NCI-H1092 treated with DMSO at 0.1 percent for 48 hours (cell line): Measurements from ENCODE around the gene RBBP8.
"Not testable (repeated sequence)": the region's sequence is repeated elsewhere in the genome, so short reads cannot be mapped to it uniquely, and the experiment has no call there.

Experiments used
- DNase-seq: peaks from one replicate; lab custom pipeline; 2025; lab: John Stamatoyannopoulos, UW

Gene RBBP8

GRCh38 chr18:22943847-22944246, 10.7 kb downstream of the RBBP8 start:
- no peak for DNase-seq

DNA sequence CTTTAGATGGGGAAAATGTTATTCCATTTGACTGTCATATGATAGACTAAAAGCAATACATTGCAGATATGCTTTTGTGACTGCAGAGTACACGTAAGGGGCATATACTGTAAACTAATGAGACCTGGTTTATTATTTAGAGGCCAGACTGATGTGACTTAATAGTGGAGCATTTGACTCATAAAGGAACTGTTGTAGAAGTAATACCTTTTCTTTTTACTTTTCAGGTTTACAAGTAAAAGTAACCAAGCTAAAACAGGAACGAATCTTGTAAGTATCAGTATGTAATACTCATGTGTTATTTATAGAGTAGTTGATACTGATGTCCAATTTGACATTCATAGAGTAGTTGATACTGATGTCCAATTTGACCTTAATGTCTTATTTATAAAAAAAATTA, 13.1 kb downstream of the RBBP8 start:
- no peak for DNase-seq

DNA sequence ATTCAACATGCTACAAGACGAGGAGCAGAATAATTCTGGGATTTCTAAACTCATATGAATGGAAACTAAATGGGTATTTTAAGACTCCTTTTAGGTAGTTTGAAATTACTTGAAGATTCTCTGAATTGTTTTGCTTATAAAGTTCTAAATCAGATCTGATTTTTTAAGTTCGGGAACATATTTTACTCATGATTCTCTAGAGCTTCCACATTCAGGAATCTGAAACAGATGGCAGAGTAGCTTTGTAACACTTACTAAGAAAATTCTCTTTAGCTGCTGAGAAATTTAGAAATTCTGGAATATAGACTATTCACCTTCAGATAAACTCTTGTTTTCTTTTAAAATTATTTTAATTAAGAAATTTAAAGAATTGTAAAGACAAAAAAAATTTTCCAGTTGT, 13.7 kb downstream of the RBBP8 start:
- no peak for DNase-seq

DNA sequence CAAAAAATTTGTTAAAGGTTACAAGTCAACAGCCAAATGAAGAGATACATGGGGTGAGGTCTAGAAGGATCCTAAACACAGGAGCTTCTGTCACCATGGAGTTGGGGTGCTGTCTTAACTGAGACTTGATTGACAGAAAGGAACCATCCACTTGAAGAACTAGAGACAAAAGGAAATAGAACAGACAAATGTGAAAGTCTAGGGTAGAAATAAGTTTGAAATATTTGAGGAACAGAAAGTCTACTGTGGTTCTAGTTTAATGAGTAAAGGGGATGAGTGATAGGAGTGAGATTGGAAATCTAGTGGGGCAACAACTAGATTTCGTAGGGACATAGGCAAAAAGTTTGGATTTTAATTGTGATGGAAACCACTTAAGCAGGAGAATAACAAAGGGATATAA, 18.7 kb downstream of the RBBP8 start:
- DNase-seq, result no peak

DNA sequence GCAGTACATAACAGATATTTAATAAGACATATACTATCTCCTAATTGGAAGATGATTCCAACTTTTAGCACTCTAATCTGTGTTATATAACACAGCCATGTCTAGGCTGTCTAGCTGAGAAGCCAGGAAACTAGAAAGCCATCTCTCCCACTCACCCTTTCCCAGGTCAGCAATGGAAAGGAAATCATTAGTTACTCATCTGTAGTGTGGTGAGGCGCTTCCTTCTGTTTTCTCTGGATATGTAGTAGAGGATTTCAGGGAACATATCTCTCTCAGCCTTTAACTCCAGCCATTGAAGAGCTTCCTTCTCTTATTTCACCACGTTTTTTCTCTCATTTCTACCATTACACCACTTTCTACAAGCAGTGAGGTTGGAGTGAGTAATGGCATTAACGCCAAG, 19.4 kb downstream of the RBBP8 start:
- DNase-seq, result no peak

- DNase-seq, result not testable (repeated sequence)
Observed at GRCh38 chr18:22953982-22954381, 20.9 kb downstream of the RBBP8 start.

DNA sequence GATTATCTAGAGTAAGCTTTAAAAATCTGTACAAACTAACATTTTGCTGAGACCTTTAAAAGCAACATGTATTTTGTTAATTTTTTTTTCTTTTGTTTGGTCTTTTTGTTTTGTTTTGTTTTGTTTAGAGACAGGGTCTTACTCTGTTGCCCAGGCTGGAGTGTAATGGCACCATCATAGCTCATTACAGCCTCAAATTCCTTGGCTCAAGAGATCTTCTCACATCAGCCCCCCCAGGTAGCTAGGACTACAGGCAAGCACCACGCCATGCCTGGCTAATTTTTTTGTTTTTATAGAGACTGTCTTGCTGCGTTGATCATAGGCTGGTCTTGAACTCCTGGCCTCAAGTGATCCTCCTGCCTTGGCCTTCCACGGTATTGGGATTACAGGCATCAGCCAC, 23.1 kb downstream of the RBBP8 start:
- DNase-seq, result no peak

DNA sequence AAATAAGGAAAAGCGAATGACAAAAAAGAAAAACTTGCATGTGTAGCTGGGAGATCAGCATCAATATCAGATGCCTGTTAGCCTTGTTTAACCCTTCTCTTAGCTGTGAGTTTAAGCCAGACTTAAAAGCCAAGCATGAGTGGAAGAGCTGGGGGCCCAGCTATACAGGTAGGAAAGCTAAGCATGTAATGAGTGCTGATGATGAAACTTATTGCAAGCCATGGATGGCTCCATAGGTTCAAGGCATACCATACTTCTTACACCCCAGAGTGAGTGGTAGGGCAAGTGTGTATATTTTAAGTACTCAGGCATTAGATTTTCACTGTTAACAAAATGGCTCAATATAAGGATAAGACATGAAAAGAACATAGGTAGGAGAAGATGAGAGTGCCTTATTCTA, 28.0 kb downstream of the RBBP8 start:
- DNase-seq, result no peak

DNA sequence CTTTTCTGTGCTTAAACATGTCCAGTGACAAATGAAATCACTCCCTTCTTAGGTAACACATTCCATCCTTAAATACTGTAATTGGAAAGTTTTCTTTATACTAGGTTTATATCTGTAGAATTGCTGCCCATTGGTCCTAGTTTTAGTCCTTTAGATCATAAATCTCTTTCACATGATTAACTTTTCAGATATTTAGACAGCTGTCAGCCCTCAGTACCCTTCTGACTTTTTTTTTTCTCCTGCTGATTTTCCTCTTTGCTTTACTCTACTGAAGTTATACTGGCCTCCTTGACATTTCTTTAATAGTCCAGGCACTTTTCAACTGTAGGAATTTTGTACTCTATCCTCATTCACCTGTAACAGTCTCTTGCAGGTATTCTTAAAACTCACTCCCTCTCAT, 28.9 kb downstream of the RBBP8 start:
- DNase-seq, result no peak

DNA sequence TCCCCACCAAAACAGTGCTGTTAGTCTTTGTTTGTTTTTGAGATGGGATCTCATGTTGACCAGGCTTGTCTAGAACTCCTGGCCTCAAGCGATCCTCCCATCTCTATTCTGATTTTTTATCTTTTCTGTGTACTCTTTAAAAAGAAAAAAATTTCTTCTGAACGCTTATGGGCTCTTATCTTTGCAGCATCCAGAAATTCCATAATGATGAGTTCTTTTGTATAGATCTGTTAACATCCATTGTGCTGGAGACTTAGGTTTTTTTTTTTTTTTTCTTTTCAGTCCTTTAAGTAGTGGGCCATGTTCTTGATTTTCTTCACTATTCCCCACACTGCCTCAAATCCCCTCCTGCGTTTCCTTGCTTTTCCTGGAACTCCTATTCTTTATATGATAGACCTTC, 31.0 kb downstream of the RBBP8 start:
- DNase-seq, result no peak

- no peak for DNase-seq
Observed at GRCh38 chr18:22964722-22965121, 31.6 kb downstream of the RBBP8 start.

DNA sequence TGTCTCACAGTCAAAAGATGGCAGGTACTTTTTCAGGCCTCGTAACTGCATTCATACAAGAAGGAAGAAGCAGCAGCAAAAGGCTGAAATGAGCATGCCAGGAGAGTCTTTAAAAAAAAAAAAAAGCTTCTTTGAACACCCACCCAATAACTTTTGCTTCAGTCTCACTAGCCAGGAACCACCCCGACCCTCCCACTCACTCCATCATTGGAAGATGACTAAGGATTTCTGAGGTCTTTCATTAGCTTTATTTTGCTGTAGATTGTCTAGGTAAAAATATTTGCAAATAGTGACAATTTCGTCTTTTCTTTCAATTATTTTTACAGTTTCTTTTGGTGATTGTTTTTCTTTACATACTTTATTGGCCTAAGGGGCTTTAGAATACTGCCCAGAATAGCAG, 37.9 kb downstream of the RBBP8 start:
- no peak for DNase-seq

GRCh38 chr18:22974001-22974400, 40.9 kb downstream of the RBBP8 start:
- DNase-seq, result no peak

- DNase-seq, result no peak
Observed at GRCh38 chr18:22974707-22975106, 41.6 kb downstream of the RBBP8 start.

DNA sequence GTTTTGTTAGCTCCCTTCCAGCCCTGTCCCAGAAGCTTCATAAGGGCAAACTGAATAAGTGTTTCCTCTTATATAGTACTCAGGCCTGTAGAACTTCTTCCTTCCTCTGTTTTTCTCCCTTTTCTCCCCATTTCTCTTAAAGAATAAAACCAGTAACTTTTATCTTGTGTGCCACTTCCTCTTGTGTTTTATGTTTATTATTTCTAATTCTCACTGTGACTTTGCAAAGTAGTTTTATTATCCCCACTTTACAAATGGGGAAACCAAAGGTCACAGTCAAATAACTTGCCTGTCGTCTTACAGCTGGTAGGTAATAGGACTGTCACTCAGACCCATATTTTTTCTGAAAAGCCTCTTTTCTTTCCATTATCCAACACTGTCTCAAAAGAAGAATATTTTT, 42.4 kb downstream of the RBBP8 start:
- no peak for DNase-seq

DNA sequence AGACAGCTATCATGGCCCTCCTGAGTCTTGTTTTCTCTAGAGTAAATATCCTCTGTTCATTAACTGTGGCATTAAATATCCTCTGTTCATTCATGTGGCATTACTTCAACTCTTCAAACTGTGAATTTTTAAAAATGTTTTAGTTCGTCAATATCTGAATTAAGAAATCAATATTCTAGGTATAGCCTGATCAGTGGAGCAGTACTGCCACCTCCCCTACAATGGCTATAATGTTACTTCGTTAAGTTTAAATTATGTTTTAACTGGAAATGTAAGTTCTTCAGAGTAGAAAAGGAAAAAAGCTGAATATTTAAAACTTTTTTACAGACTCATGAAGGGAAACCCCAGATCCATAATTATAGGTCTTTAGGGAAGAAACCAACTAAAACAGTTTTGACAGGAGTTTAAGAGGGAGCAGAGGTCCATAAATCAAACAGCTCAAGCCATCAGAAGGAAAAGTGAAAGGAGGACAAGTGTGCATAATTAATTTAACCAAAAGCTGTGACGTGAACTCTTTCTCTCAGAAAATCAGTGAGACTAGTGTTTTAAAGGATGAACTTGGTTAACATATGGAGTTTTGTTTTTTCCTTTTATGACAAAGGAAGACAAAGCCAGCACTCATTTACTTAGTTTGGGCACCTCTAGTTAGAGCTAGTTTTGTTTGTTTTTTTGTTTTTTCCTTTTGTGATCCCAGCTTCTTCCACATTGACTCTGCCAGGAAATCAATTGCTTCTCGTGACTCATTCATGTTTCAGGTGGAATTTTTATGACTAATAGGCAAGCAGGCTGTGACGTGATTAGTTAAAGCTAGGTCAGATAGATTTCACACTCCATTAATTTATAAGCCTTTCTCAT, 44.9 kb downstream of the RBBP8 start:
- no peak for DNase-seq

DNA sequence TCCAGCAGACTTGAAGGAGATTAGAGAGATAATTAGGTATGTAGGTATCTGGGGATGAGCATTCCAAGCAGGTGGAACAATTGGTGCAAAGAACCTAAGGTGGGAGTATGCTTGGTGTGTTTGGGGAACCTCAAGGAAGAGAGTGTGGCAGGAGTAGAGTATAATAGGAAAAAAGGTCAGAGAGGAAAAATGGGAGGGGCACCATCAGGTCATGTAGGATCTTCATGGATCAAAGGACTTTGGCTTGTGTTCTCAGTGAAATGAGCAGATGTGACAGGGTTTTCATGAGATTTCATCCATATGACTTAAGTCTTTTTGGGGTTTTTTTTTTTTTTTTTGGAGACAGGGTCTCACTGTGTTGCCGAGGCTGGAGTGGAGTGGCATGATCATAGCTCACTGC, 47.3 kb downstream of the RBBP8 start:
- no peak for DNase-seq

GRCh38 chr18:22981274-22982133, 48.4 kb downstream of the RBBP8 start:
- DNase-seq, result no peak

DNA sequence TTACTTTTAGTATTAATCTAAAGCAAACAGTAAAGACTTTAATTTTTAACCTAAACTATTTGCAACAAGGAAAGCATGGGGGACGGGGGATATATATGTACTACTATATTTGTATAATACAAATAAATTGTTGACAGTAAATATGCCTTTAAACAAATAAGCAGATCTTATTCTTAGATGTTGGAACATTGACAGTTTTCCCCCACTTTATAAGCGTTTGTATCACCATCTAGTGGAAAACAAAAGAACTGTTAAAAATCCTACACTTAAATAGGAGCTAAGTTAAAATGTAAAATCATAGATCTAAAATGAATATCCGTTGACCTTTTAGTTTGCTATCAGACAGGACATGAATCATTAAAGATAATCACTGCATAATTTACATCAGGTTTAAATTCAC, 50.0 kb downstream of the RBBP8 start:
- DNase-seq, result peak; percentile 12

GRCh38 chr18:22985250-22985649, 52.1 kb downstream of the RBBP8 start:
- no peak for DNase-seq

DNA sequence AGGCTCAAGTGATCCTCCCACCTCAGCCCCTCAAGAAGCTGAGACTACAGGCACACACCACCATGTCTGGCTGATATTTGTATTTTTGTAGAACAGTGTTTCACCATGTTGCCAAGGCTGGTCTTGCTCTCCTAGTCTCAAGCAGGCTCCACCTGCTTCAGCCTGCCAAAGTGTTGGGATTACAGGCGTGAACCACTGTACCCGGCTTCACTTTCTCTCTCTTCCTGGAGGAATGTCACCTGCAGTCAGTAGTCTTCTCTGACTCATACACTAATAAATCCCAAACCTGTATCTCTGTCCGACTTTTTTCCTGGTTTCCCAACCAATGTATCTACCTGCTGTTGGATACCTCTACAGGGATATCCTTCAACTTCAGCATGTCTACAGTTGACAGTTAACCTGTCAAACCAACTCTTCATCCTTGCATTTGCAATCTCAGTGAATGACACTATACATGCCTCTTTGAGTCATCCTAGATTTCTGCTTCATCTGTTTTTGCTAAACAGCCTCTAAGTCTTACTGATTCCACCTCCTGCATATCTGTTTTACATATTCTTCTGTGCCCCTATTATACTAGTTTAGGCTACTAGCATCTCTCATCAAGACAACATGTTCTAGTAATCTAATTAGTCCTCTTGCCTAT, 54.5 kb downstream of the RBBP8 start:
- no peak for DNase-seq

- no peak for DNase-seq
Observed at GRCh38 chr18:22988208-22988607, 55.1 kb downstream of the RBBP8 start.

- no peak for DNase-seq
Observed at GRCh38 chr18:22998344-22998743, 65.2 kb downstream of the RBBP8 start.
